ENCODE data around the gene ATP8B1.

- TF ChIP-seq, protein P1, sequence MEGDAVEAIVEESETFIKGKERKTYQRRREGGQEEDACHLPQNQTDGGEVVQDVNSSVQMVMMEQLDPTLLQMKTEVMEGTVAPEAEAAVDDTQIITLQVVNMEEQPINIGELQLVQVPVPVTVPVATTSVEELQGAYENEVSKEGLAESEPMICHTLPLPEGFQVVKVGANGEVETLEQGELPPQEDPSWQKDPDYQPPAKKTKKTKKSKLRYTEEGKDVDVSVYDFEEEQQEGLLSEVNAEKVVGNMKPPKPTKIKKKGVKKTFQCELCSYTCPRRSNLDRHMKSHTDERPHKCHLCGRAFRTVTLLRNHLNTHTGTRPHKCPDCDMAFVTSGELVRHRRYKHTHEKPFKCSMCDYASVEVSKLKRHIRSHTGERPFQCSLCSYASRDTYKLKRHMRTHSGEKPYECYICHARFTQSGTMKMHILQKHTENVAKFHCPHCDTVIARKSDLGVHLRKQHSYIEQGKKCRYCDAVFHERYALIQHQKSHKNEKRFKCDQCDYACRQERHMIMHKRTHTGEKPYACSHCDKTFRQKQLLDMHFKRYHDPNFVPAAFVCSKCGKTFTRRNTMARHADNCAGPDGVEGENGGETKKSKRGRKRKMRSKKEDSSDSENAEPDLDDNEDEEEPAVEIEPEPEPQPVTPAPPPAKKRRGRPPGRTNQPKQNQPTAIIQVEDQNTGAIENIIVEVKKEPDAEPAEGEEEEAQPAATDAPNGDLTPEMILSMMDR (conservative IDR thresholded peaks at IDR 0.05; ENCODE audit: low read depth, low read length): no peak
- TF ChIP-seq EZH2phosphoT487 (IDR thresholded peaks at IDR 0.05; ENCODE audit: borderline replicate concordance, low read length) (no peak), EZH2 (IDR thresholded peaks at IDR 0.05; ENCODE audit: low read length, unreplicated experiment) (no peak)
Measured at GRCh38 chr18:57831597-57832377, 28.7 kb upstream of the ATP8B1 start.
